Mesendoderm (in vitro differentiated cells): ENCODE measurements around the gene GNG2.

Source experiments
- DNase-seq: peaks from one replicate; pipeline ENCODE4 v3.0.0; 2013
- H2AK5ac ChIP-seq: 2 replicates; pipeline ENCODE4 v1.6.1; 2013; ENCODE audit warnings: low read length, inconsistent platforms
- H2BK120ac ChIP-seq: 2 replicates; pipeline ENCODE4 v1.6.1; 2013; ENCODE audit warnings: low read depth, mild to moderate bottlenecking, low read length, moderate library complexity, mixed read lengths
- H2BK15ac ChIP-seq: replicated peaks from 2 replicates; pipeline ENCODE4 v1.6.1; 2013; ENCODE audit warnings: low read depth, mild to moderate bottlenecking, moderate library complexity
- H2BK5ac ChIP-seq: 2 replicates; pipeline ENCODE4 v1.6.1; 2013; ENCODE audit warnings: low read length, inconsistent platforms
- H3K18ac ChIP-seq: 2 replicates; pipeline ENCODE4 v1.6.1; 2013; ENCODE audit warnings: mild to moderate bottlenecking, low read length, mixed read lengths
- H3K23ac ChIP-seq: one replicate; pipeline ENCODE4 v1.6.1; 2013; ENCODE audit warnings: low read length
- H3K27ac ChIP-seq: 2 replicates; pipeline ENCODE4 v1.5.1; 2013; ENCODE audit warnings: low read depth, mild to moderate bottlenecking, inconsistent platforms, low read length, moderate library complexity
- H3K27me3 ChIP-seq: 2 replicates; pipeline ENCODE4 v1.6.1; 2013; ENCODE audit warnings: low read length, control low read depth, mild to moderate bottlenecking, inconsistent platforms; ENCODE audit not compliant: insufficient read depth, poor library complexity
- H3K36me3 ChIP-seq: 2 replicates; pipeline ENCODE4 v1.6.1; 2013; ENCODE audit warnings: low read length, inconsistent platforms; ENCODE audit not compliant: control insufficient read depth, insufficient read depth
- H3K4ac ChIP-seq: one replicate; pipeline ENCODE4 v1.6.1; 2013; ENCODE audit warnings: low read depth, mild to moderate bottlenecking, low read length, moderate library complexity
- H3K4me1 ChIP-seq: 2 replicates; pipeline ENCODE4 v1.6.1; 2013; ENCODE audit warnings: low read depth, low read length, inconsistent platforms; ENCODE audit not compliant: control insufficient read depth
- H3K4me2 ChIP-seq: 2 replicates; pipeline ENCODE4 v1.6.1; 2013; ENCODE audit warnings: low read length
- H3K4me3 ChIP-seq: 2 replicates; pipeline ENCODE4 v1.5.1; 2013; ENCODE audit warnings: mild to moderate bottlenecking, low read length
- H3K56ac ChIP-seq: one replicate; pipeline ENCODE4 v1.6.1; 2013; ENCODE audit warnings: low read length
- H3K79me1 ChIP-seq: 2 replicates; pipeline ENCODE4 v1.6.1; 2013; ENCODE audit warnings: low read length, inconsistent platforms
- H3K79me2 ChIP-seq: 2 replicates; pipeline ENCODE4 v1.6.1; 2013; ENCODE audit warnings: mild to moderate bottlenecking, low read length; ENCODE audit not compliant: control insufficient read depth, insufficient read depth
- H3K9ac ChIP-seq: 2 replicates; pipeline ENCODE4 v1.6.1; 2013; ENCODE audit warnings: low read length, inconsistent platforms
- H4K5ac ChIP-seq: one replicate; pipeline ENCODE4 v1.6.1; 2013; ENCODE audit warnings: low read length
- H4K8ac ChIP-seq: one replicate; pipeline ENCODE4 v1.6.1; 2013; ENCODE audit warnings: low read depth, mild to moderate bottlenecking, control low read depth, low read length, moderate library complexity
- WGBS: extraction: QIAGEN DNeasy Blood & Tissue Kit; methylation state at CpG from one replicate; pipeline ENCODE4 v1.1.7; 2013; ENCODE audit warnings: low lambda C conversion rate, missing lambda C conversion rate; ENCODE audit not compliant: insufficient coverage; ENCODE audit errors: extremely low coverage; 5-methylcytosine and 5-hydroxymethylcytosine counted together

GNG2 gene

DNA sequence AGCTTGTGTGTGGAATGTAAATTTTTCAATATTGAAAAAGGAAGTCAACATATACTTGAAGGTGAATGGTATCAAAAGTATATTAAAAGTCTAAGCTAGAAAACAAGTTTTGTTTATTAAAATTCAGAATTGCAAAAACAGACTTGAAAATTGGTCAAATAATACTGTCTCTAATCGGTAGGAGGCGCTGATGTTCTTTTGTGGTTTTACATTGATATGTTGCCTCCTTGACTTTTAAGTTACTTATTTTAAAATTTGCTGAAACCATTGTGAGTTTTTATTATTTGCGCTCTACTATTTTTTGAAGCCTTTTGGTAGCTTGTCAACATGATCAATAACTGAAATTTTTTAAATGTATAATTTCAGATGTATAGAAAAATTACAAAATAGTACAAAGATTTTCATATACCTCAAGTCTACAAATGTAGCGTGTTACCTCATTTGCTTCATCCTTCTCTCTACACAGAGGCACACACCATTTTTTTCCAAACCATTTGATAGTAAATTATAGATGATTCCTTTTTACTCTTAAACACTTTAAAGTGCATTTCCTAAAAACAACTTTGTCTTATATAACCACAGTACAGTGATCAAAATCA lies 135.8 kb downstream of the GNG2 start:
- no peak overlapping the region for H2BK120ac ChIP-seq
- no CpG with 5 or more reads among the region's 4 CpGs for WGBS
- no peaks in the 10 kb centered on the region for H3K4me1 ChIP-seq
- H4K8ac ChIP-seq, result no peak overlapping the region
- no peak overlapping the region for H2BK5ac ChIP-seq
- H3K56ac ChIP-seq, result no peak overlapping the region
- H2BK15ac ChIP-seq, result no peak overlapping the region
- no peak overlapping the region for H3K9ac ChIP-seq
- peaks cover 2% of the 10 kb centered on the region for H3K79me2 ChIP-seq
- no peak overlapping the region for H3K27ac ChIP-seq
- H3K4me2 ChIP-seq, result no peak overlapping the region
- H3K36me3 ChIP-seq, result no peaks in the 10 kb centered on the region
- no peak overlapping the region for H3K4me3 ChIP-seq
- DNase-seq, result peak; percentile 39
- H3K23ac ChIP-seq, result no peak overlapping the region
- no peak overlapping the region for H3K4ac ChIP-seq
- no peak overlapping the region for H3K18ac ChIP-seq
- H3K79me1 ChIP-seq, result peaks cover 2% of the 10 kb centered on the region
- H3K27me3 ChIP-seq, result no peaks in the 10 kb centered on the region
- H4K5ac ChIP-seq, result no peak overlapping the region
- H2AK5ac ChIP-seq, result no peak overlapping the region

DNA sequence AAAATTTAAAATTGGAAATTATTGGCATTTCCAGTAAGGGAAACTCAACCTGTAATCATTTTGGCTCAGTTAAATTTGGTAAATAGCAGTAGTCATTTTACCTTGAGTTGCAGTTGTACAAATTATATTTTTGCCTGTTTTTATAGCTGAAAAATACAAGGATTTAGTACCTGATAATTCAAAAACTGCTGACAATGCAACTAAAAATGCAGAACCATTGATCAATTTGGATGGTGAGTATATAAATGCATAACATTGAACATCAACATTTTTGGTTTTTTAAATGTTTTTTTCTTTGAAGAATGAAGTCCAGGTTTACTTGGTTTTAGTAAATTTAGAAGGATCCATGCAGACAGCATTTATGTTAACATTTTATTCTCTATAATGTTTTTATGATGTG lies 137.9 kb downstream of the GNG2 start:
- peaks cover 2% of the 10 kb centered on the region for H3K79me2 ChIP-seq
- no peak overlapping the region for H3K4ac ChIP-seq
- H3K56ac ChIP-seq, result no peak overlapping the region
- H3K9ac ChIP-seq, result no peak overlapping the region
- no peak overlapping the region for H3K23ac ChIP-seq
- no peak for DNase-seq
- H2BK15ac ChIP-seq, result no peak overlapping the region
- H3K27me3 ChIP-seq, result no peaks in the 10 kb centered on the region
- no peaks in the 10 kb centered on the region for H3K4me1 ChIP-seq
- peaks cover 2% of the 10 kb centered on the region for H3K79me1 ChIP-seq
- no peaks in the 10 kb centered on the region for H3K36me3 ChIP-seq
- H3K4me2 ChIP-seq, result no peak overlapping the region
- no peak overlapping the region for H3K18ac ChIP-seq
- no peak overlapping the region for H4K8ac ChIP-seq
- no peak overlapping the region for H3K27ac ChIP-seq
- H2BK120ac ChIP-seq, result no peak overlapping the region
- no peak overlapping the region for H4K5ac ChIP-seq
- no peak overlapping the region for H2AK5ac ChIP-seq
- no peak overlapping the region for H2BK5ac ChIP-seq
- no peak overlapping the region for H3K4me3 ChIP-seq

DNA sequence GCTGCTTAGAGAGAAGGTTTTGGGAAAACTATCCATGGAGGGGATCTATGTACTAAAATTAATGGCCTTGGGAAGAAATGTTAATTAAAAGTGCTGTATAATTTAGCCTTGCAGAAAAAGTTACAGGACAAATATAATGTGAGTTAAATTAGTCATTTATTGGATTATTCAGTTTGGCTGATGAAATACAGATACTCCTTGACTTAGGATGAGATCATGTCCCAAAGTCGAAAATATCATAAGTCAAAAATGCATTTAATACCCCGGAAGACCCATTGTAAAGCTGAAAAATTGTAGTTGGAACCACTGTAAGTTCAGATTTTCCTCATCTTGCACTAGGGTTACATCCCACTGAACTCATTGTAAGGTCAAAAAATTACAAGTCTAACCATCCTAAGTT lies 138.7 kb downstream of the GNG2 start:
- Histone ChIP-seq H3K4me1 (no peaks in the 10 kb centered on the region), H3K4me3 (no peak overlapping the region), H3K56ac (no peak overlapping the region), H3K9ac (no peak overlapping the region), H3K4me2 (no peak overlapping the region), H3K36me3 (no peaks in the 10 kb centered on the region), H3K23ac (no peak overlapping the region), H3K79me2 (peaks cover 2% of the 10 kb centered on the region), H3K18ac (no peak overlapping the region), H3K4ac (no peak overlapping the region), H3K27me3 (no peaks in the 10 kb centered on the region), H3K27ac (no peak overlapping the region), H4K5ac (no peak overlapping the region), H4K8ac (no peak overlapping the region), H2AK5ac (no peak overlapping the region), H3K79me1 (peaks cover 2% of the 10 kb centered on the region), H2BK15ac (no peak overlapping the region), H2BK120ac (no peak overlapping the region), H2BK5ac (no peak overlapping the region)
- WGBS, result no CpG with 5 or more reads among the region's 2 CpGs
- DNase-seq, result no peak

DNA sequence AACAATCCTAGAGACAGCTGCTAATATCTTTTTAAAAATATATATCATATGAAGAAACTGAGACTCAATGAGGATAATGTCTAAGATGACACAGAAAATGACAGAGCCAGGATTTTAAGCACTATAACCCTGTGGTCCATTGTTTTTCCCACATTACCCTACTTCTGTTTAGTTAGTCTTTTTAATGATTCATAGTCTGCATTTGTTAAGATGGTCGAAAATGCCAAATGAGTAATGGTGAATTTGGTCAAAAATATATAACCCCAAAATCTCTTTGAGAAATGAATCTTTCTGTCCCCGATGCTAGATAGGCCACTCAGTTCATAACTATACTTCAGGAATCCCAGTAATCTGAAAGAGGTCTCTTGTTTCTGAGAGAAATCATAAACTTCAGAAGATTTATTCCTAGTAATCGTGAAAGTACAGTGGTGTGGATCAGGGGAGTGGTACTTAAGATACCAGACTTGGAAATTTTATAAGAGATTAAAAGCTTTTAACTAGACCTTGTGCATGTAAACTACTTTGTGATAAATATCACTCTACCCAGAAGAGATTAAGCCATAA lies 139.7 kb downstream of the GNG2 start:
- Histone ChIP-seq H4K5ac (no peak overlapping the region), H3K18ac (no peak overlapping the region), H3K27ac (no peak overlapping the region), H2BK120ac (no peak overlapping the region), H4K8ac (no peak overlapping the region), H3K4me2 (no peak overlapping the region), H2BK15ac (no peak overlapping the region), H3K4ac (no peak overlapping the region), H3K4me1 (no peaks in the 10 kb centered on the region), H3K27me3 (no peaks in the 10 kb centered on the region), H3K79me2 (peaks cover 2% of the 10 kb centered on the region), H3K79me1 (peaks cover 1% of the 10 kb centered on the region), H3K23ac (no peak overlapping the region), H2AK5ac (no peak overlapping the region), H2BK5ac (no peak overlapping the region), H3K36me3 (no peaks in the 10 kb centered on the region), H3K56ac (no peak overlapping the region), H3K9ac (no peak overlapping the region), H3K4me3 (no peak overlapping the region)
- no peak for DNase-seq
- WGBS, result no CpG with 5 or more reads among the region's 3 CpGs

DNA sequence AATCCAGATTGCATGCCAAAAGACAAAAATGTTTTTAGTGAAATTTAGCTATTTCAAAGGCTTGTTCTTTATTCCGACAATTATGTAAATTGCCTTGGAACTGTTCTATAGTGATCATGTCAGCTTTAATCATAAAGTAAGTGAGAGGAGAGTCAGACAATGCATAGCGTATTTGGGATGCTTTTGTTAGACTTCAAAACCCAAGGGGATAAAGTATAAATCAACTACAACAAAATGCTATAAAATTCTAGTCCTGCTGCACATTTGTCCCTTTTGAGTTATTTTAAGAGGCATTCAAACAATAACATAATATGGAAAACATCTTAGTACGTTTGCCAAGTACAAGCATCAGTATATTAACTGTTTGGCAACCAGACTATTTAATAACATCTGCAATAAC lies 140.3 kb downstream of the GNG2 start:
- no peak for DNase-seq
- Histone ChIP-seq H2BK120ac (no peak overlapping the region), H2AK5ac (no peak overlapping the region), H3K4ac (no peak overlapping the region), H3K79me2 (no peaks in the 10 kb centered on the region), H3K4me2 (no peak overlapping the region), H3K23ac (no peak overlapping the region), H4K5ac (no peak overlapping the region), H3K27ac (no peak overlapping the region), H3K79me1 (peaks cover 2% of the 10 kb centered on the region), H3K4me3 (no peak overlapping the region), H4K8ac (no peak overlapping the region), H3K36me3 (peaks cover 3% of the 10 kb centered on the region), H3K4me1 (no peaks in the 10 kb centered on the region), H3K18ac (no peak overlapping the region), H3K9ac (no peak overlapping the region), H3K27me3 (no peaks in the 10 kb centered on the region), H3K56ac (no peak overlapping the region), H2BK5ac (no peak overlapping the region), H2BK15ac (no peak overlapping the region)
- no CpG with 5 or more reads among the region's 3 CpGs for WGBS

DNA sequence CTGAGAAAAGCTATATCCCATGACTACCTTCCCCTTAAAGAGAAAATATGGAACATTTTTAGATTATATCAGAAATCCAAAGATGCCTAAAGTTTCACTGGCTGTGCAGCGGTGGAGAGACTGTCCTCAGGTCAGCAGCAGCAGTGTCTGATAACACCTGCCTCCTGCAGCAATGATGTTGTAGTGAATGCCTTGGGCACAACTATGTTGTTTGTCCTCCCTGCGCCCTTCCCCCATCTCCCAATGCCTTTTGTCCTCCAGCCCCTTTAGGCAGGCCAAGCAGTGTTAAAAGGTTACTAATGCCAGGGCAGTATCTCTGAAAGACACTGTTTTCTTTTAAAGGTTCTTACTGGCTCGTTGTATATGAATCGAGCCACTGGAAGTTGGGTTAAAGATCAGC lies 142.1 kb downstream of the GNG2 start:
- Histone ChIP-seq H3K23ac (no peak overlapping the region), H3K4me3 (no peak overlapping the region), H4K5ac (no peak overlapping the region), H3K18ac (no peak overlapping the region), H2BK15ac (no peak overlapping the region), H4K8ac (no peak overlapping the region), H3K27ac (no peak overlapping the region), H3K79me1 (peaks cover 2% of the 10 kb centered on the region), H3K4me2 (no peak overlapping the region), H2BK120ac (no peak overlapping the region), H2AK5ac (no peak overlapping the region), H3K79me2 (no peaks in the 10 kb centered on the region), H3K27me3 (no peaks in the 10 kb centered on the region), H3K9ac (no peak overlapping the region), H3K36me3 (peaks cover 7% of the 10 kb centered on the region), H3K4me1 (no peaks in the 10 kb centered on the region), H3K56ac (no peak overlapping the region), H3K4ac (no peak overlapping the region), H2BK5ac (no peak overlapping the region)
- no peak for DNase-seq
- WGBS, result no CpG with 5 or more reads among the region's 4 CpGs
